ENCODE measurements around the gene KCNRG. TPM values are rescaled to one million over a fixed set of nuclear protein-coding genes. Genes with fewer than 3 reads are reported as not detected.

Gene KCNRG
- total and polyA plus RNA-seq, 8 donors = 0.37 to 5.0 (median 1.2) TPM; not detected in 3

DNA sequence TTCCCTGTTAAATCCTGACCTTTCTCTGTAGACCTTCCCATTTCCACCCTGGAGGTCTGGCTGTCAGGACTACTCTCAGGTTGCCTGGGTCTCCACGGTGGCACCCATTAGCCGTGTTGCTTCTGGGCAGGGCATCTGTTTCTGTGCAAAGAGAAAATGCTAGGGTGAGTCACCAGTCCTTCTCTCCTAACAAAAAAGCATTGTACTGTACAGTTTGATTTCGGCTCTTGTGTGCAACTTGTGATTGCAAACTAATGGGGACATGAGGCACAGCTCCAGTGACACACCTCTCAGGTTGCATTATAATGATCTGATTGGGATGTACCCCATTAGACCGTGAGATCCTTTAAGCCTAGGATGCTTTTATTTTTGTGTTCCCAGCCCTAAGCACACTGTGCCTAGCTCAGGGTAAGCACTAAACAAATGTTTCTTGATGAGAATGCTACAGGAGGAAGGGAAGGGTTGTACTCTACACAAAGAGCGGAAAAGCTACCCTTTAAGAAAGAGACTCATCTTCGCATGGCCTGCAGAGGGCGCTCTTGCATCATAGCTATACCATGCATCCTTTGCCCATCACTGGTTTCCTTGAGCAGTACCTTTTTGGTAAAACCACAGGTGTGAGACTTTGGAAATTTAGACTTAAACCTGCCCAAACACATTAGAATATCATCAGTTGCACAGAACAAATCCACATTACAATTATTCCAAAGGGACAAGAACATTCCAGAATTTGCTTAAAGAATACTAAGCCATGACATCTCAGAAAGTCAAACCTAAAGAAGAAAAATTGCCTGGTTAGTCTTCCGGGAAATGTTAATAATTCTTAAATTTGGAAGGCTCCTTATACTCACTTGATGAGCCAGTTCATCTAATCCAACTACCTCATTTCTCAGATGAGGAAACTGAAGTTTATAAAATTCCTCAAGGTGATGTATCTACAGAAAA is 38.7 kb upstream of the KCNRG start:
- Histone ChIP-seq H3K27me3 (no peaks in the 10 kb centered on the region), H3K4me3 (no peak overlapping the region), H3K9me3 (no peaks in the 10 kb centered on the region), H3K27ac (peak overlapping the region; percentile 26 to 71 (median 55)), H3K4me1 (peaks cover 5 to 18% (median 10%) of the 10 kb centered on the region in 4 donors), H3K36me3 (no peaks in the 10 kb centered on the region)
- 24 to 36% (median 27%) methylated on average over 6 to 8 of the region's 8 CpGs for WGBS, 5 donors
- TF ChIP-seq, protein P1, sequence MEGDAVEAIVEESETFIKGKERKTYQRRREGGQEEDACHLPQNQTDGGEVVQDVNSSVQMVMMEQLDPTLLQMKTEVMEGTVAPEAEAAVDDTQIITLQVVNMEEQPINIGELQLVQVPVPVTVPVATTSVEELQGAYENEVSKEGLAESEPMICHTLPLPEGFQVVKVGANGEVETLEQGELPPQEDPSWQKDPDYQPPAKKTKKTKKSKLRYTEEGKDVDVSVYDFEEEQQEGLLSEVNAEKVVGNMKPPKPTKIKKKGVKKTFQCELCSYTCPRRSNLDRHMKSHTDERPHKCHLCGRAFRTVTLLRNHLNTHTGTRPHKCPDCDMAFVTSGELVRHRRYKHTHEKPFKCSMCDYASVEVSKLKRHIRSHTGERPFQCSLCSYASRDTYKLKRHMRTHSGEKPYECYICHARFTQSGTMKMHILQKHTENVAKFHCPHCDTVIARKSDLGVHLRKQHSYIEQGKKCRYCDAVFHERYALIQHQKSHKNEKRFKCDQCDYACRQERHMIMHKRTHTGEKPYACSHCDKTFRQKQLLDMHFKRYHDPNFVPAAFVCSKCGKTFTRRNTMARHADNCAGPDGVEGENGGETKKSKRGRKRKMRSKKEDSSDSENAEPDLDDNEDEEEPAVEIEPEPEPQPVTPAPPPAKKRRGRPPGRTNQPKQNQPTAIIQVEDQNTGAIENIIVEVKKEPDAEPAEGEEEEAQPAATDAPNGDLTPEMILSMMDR (IDR thresholded peaks at IDR 0.05) = peak in 5 of 7 experiments; percentile 71 to 86 (median 82)
- no peak for TF ChIP-seq POLR2A (IDR thresholded peaks at IDR 0.05)
- TF ChIP-seq POLR2AphosphoS5 (IDR thresholded peaks at IDR 0.05) = peak in 1 of 3 donors; percentile 41
- TF ChIP-seq EP300 (IDR thresholded peaks at IDR 0.05) = no peak
- intact Hi-C loops (cut with DNase I; ENCODE audit: low total_unique reads) = no loop called here
- DNase-seq = peak; percentile 83 to 92

DNA sequence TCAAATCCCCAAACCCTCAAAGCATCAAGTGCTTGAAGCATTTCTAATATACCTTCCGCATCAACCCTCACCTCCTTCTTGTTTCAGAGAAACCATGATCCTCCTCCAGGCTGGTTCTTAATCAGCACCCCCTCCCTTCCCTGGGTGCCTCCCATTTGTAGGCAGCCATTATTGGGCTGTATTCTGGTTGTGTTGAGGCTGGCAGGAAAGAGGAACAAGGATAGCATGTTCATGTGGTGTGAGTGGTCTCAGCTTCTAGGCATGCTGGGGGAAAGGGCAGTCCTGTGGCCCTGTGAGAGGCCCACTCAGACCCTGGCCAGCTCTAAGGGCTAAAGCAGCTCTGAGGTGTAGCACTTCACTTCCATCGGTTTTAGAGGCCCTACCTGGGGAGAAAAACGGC is 37.3 kb upstream of the KCNRG start:
- intact Hi-C loops (cut with DNase I; ENCODE audit: low total_unique reads) = no loop called here
- no peak for DNase-seq
- WGBS, 5 donors = 70 to 93% (median 84%) methylated on average over 3 of the region's 3 CpGs

DNA sequence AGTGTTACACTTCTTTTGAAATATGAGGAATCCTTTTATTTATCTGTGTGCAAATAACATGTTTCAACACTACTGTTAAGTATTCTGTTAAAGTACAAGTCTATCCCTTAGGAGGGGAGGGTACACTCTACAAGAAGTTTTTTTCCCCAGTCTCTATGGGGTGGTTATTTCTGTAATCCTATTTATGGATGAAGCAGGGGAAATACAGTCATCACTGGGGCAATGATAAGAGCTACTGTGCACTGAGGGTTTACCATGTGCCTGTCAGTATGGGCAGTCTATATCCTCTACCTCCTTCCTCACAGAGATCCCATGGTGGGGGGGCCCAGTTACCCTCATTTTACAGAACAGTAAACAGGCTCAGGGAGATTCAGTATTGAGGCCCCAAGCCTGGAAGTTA is 35.0 kb upstream of the KCNRG start:
- no peaks in the 10 kb centered on the region for H3K9me3 ChIP-seq
- no peak overlapping the region for H3K27ac ChIP-seq
- intact Hi-C loops (cut with DNase I; ENCODE audit: low total_unique reads) = loop anchor here (10.0 kb wide), 1 partner anchor 105 kb away; no protein-coding TSS in a partner anchor
- H3K36me3 ChIP-seq = peaks cover 0 to 4% (median 0%) of the 10 kb centered on the region in 4 donors
- peaks cover 0 to 9% (median 7%) of the 10 kb centered on the region in 4 donors for H3K4me1 ChIP-seq
- no peak overlapping the region for H3K4me3 ChIP-seq
- no peak for DNase-seq
- no peaks in the 10 kb centered on the region for H3K27me3 ChIP-seq
- TF ChIP-seq, protein P1 (IDR thresholded peaks at IDR 0.05) = no peak
- TF ChIP-seq EP300 (IDR thresholded peaks at IDR 0.05) (no peak), POLR2A (IDR thresholded peaks at IDR 0.05) (no peak), POLR2AphosphoS5 (IDR thresholded peaks at IDR 0.05) (no peak)

More for the DNA sequence above, 37.3 kb upstream of the KCNRG start:
- no peaks in the 10 kb centered on the region for H3K9me3 ChIP-seq
- H3K4me1 ChIP-seq = peaks cover 4 to 12% (median 8%) of the 10 kb centered on the region in 4 donors
- no peaks in the 10 kb centered on the region for H3K27me3 ChIP-seq
- H3K36me3 ChIP-seq = no peaks in the 10 kb centered on the region
- H3K4me3 ChIP-seq = no peak overlapping the region
- TF ChIP-seq POLR2AphosphoS5 (IDR thresholded peaks at IDR 0.05) = no peak
- H3K27ac ChIP-seq = no peak overlapping the region

DNA sequence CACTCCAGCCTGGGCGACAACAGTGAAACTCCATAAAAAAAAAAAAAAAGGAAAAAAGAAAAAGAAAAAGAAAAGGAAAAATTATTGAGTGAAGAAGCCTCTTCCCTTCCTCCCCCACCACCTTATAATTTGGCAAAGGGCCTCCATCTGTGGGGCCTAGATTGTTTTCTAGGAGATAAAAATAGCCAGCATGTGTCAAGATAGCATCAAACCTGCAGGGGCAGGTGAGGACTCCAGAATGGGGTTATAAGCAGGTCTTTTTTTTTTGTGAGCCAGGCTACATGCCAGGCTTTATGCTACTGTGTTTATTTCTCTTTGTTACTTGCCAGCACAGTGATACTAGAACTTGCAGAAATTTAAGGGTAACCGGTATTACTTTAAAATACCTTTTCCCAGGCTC is 30.1 kb upstream of the KCNRG start:
- Histone ChIP-seq H3K4me3 (no peak overlapping the region), H3K27ac (no peak overlapping the region), H3K4me1 (peaks cover 0 to 9% (median 3%) of the 10 kb centered on the region in 4 donors), H3K27me3 (no peaks in the 10 kb centered on the region), H3K36me3 (peaks cover 0 to 14% (median 0%) of the 10 kb centered on the region in 4 donors), H3K9me3 (no peaks in the 10 kb centered on the region)
- intact Hi-C loops (cut with DNase I; ENCODE audit: low total_unique reads) = loop anchor here (10.0 kb wide), 1 partner anchor 100 kb away; no protein-coding TSS in a partner anchor
- peak in 1 of 2 donors; percentile 36 for DNase-seq
- TF ChIP-seq POLR2AphosphoS5 (IDR thresholded peaks at IDR 0.05) (no peak), EP300 (IDR thresholded peaks at IDR 0.05) (no peak), POLR2A (IDR thresholded peaks at IDR 0.05) (no peak)
- TF ChIP-seq, protein P1 (IDR thresholded peaks at IDR 0.05) = no peak
- 38 to 75% (median 50%) methylated on average over 2 of the region's 2 CpGs for WGBS, 5 donors

All from stomach (tissue), 9 donors.